K562 (cell line): ENCODE results near the gene SLC9A3. TPM values are rescaled to one million over a fixed set of nuclear protein-coding genes. Genes with fewer than 3 reads are reported as not detected.
A peak's percentile ranks its signal among the peaks of the same experiment; 100 is the strongest.

Source experiments
- BCLAF1 ChIP-seq, 2 experiments: fragments of 450-650 bp in 1 of 2; IDR thresholded peaks; 2 replicates each; pipeline ENCODE4 v1.6.1; 2011 to 2017; ENCODE audit warnings: low read depth in 2 of 2, antibody characterized with exemption in 1 of 2, borderline replicate concordance in 1 of 2, low read length in 1 of 2, mild to moderate bottlenecking in 1 of 2, mixed read lengths in 1 of 2; ENCODE audit not compliant: control insufficient read depth in 1 of 2
- CEBPG ChIP-seq, 3 experiments: fragments of 200-800 bp in 1 of 3; sonication (Bioruptor generic) in 1 of 3; sonication (generic) in 1 of 3; formaldehyde crosslinking in 1 of 3; IDR thresholded peaks in 2 of 3; conservative IDR thresholded peaks in 1 of 3; 2 replicates each; pipeline versions ENCODE4 v1.6.1 to v1.8.0; 2016 to 2022; ENCODE audit warnings: missing compliant biosample characterization in 2 of 3, missing genetic modification characterization in 2 of 3, mild to moderate bottlenecking in 1 of 3, missing genetic modification reagents in 1 of 3
- CREBBP ChIP-seq: IDR thresholded peaks from one replicate; pipeline ENCODE4 v1.6.1; 2012; ENCODE audit warnings: low read depth, mild to moderate bottlenecking, control low read depth, inconsistent platforms, low read length
- DLX4 ChIP-seq: fragments of 250-450 bp; sonication (Bioruptor Pico); IDR thresholded peaks from 2 replicates; pipeline ENCODE4 v1.6.1; 2021; ENCODE audit warnings: mild to moderate bottlenecking
- FOXM1 ChIP-seq, 2 experiments: fragments of 450-650 bp in 1 of 2; sonication (generic) in 1 of 2; formaldehyde crosslinking in 1 of 2; IDR thresholded peaks; 2 replicates each; pipeline versions ENCODE4 v1.6.1 to v1.9.0; 2017 to 2022; ENCODE audit warnings: low read depth in 2 of 2, mild to moderate bottlenecking in 2 of 2, missing genetic modification reagents in 1 of 2, moderate library complexity in 1 of 2
- KDM1A ChIP-seq, 2 experiments: fragments of 450-650 bp; IDR thresholded peaks; 2 replicates each; pipeline ENCODE4 v1.6.1; 2016; ENCODE audit warnings: mild to moderate bottlenecking in 2 of 2
- KDM2B ChIP-seq: fragments of 250-450 bp; sonication (Bioruptor Pico); IDR thresholded peaks from 2 replicates; pipeline ENCODE4 v1.8.0; 2021; ENCODE audit warnings: mild to moderate bottlenecking, moderate library complexity
- MXD1 ChIP-seq: fragments of 250-450 bp; sonication (Bioruptor Pico); IDR thresholded peaks from 2 replicates; pipeline ENCODE4 v1.8.0; 2021; ENCODE audit warnings: borderline replicate concordance, mild to moderate bottlenecking, moderate library complexity; ENCODE audit not compliant: poor library complexity, severe bottlenecking
- NR2C2 ChIP-seq, 2 experiments: fragments of 200-800 bp in 1 of 2; sonication (Bioruptor generic) in 1 of 2; sonication (generic) in 1 of 2; formaldehyde crosslinking in 1 of 2; IDR thresholded peaks; 2 replicates each; pipeline versions ENCODE4 v1.6.1 to v1.8.0; 2016 to 2022; ENCODE audit warnings: mild to moderate bottlenecking in 1 of 2, missing compliant biosample characterization in 1 of 2, missing genetic modification characterization in 1 of 2, missing genetic modification reagents in 1 of 2
- POLR2B ChIP-seq: fragments of 450-650 bp; IDR thresholded peaks from 2 replicates; pipeline ENCODE4 v1.6.1; 2018; ENCODE audit warnings: low read depth; ENCODE audit not compliant: partially characterized antibody
- PTTG1 ChIP-seq: fragments of 450-650 bp; IDR thresholded peaks from 2 replicates; pipeline ENCODE4 v1.6.1; 2016; ENCODE audit warnings: low read depth, mild to moderate bottlenecking, missing genetic modification characterization, missing compliant biosample characterization
- RERE ChIP-seq: sonication (generic); formaldehyde crosslinking; IDR thresholded peaks from 2 replicates; pipeline ENCODE4 v1.8.0; 2023; ENCODE audit warnings: missing genetic modification reagents, mild to moderate bottlenecking, borderline replicate concordance
- SMAD2 ChIP-seq: fragments of 150-350 bp; IDR thresholded peaks from 2 replicates; pipeline ENCODE4 v1.6.1; 2014; ENCODE audit warnings: low read depth, mild to moderate bottlenecking, low read length
- ZNF133 ChIP-seq: fragments of 250-450 bp; sonication (Bioruptor Pico); IDR thresholded peaks from 2 replicates; pipeline ENCODE4 v1.4.0; 2020; ENCODE audit warnings: mild to moderate bottlenecking
- polyA plus RNA-seq, 8 experiments: library from polyadenylated mRNA; depleted of rRNA in 4 of 8; stranded (reverse) in 5 of 8; unstranded in 3 of 8; fragments of >200 nt; fragmentation: Nextera tagmentation in 2 of 8; fragmentation: Illumina TruSeq in 1 of 8; extraction: Ambion mirVana in 2 of 8; extraction: Trizol in 1 of 8; gene quantifications; 2 replicates each; pipeline versions ENCODE4 v1.2.1 to v1.2.3, GENCODE V29; 2011 to 2014; ENCODE audit warnings: inconsistent platforms in 1 of 8, missing spikeins in 1 of 8
- total RNA-seq, 7 experiments: library from RNA; depleted of rRNA in 6 of 7; stranded (reverse); fragments of >200 nt in 6 of 7; fragmentation: Illumina TruSeq in 2 of 7; extraction: Trizol in 2 of 7; gene quantifications; 2 replicates each; pipeline versions ENCODE4 v1.2.1 to v1.2.3, GENCODE V29; 2011 to 2021; ENCODE audit warnings: low replicate concordance in 1 of 7

Gene SLC9A3
- total and polyA plus RNA-seq, 9 of the 15 experiments (the other 6 are each of a cell fraction or from before 2014, with no cell fraction given): 1.5 to 5.8 (median 3.7) TPM; not detected in 2

- TF ChIP-seq BCLAF1 (IDR thresholded peaks at IDR 0.05; ENCODE audit: borderline replicate concordance in 1 of 2, control insufficient read depth in 1 of 2, low read depth in 2 of 2, low read length in 1 of 2) (no peak), SMAD2 (no peak), RERE (CRISPR knock-in tag) (0 out of 2 replicates have a peak, but pooled peaks have one; percentile 5), POLR2B (no peak), NR2C2 (CRISPR knock-in tag; IDR thresholded peaks at IDR 0.05) (no peak), NR2C2 (tag; IDR thresholded peaks at IDR 0.05) (0 out of 2 replicates have a peak, but pooled peaks have one; percentile 41), FOXM1 (IDR thresholded peaks at IDR 0.05; ENCODE audit: low read depth) (no peak), FOXM1 (CRISPR knock-in tag; IDR thresholded peaks at IDR 0.05; ENCODE audit: low read depth) (peak; percentile 85), KDM2B (peak; percentile 73; the same call in 1 of the 2 replicates), CREBBP (no peak), PTTG1 (no peak), ZNF133 (CRISPR knock-in tag) (no peak), MXD1 (peak; percentile 24), KDM1A (IDR thresholded peaks at IDR 0.05) (no peak), CEBPG (CRISPR knock-in tag; IDR thresholded peaks at IDR 0.05) (no peak), CEBPG (tag; conservative IDR thresholded peaks at IDR 0.05 in 1 of 2, IDR thresholded peaks at IDR 0.05 in 1 of 2) (no peak), DLX4 (CRISPR knock-in tag) (no peak)
Measured at GRCh38 chr5:472656-473550, 51.3 kb downstream of the SLC9A3 start (continued).
